Measurements from ENCODE around the gene LRRC3C. TPM values are rescaled to one million over a fixed set of nuclear protein-coding genes. Genes with fewer than 3 reads are reported as not detected.
A peak's percentile ranks its signal among the peaks of the same experiment; 100 is the strongest.

The LRRC3C gene
- total and polyA plus RNA-seq, 12 donors: not detected

- H3K27me3 ChIP-seq: peaks cover 0 to 5% (median 0%) of the 10 kb centered on the region in 7 donors
- H3K9me3 ChIP-seq: no peaks in the 10 kb centered on the region
- H3K27ac ChIP-seq: peak overlapping the region in 6 of 10 donors; percentile 93 to 97 (median 95)
- intact Hi-C loops (cut with DNase I): loop anchor here in 6 of 10 donors (2.0 to 5.0 kb wide), 5 partner anchors 23 to 359 kb away; partner anchors contain the start of genes LRRC3C (in 2 of the 6) and ORMDL3 (in 2 of the 6)
- H3K4me1 ChIP-seq: peaks cover 5 to 38% (median 23%) of the 10 kb centered on the region in 9 donors
- no peak for TF ChIP-seq CTCF (IDR thresholded peaks at IDR 0.05)
- ATAC-seq: no peak
- 22 to 24% methylated on average over 7 of the region's 7 CpGs for WGBS, 2 donors
- H3K36me3 ChIP-seq: peaks cover 0 to 38% (median 26%) of the 10 kb centered on the region in 9 donors
- DNase-seq: no peak
- H3K4me3 ChIP-seq: peak overlapping the region; percentile 85 to 100 (median 96)
Observed at GRCh38 chr17:39981766-39982375, 54.3 kb downstream of the LRRC3C start.

- DNase-seq: no peak
- Histone ChIP-seq H3K9me3 (no peaks in the 10 kb centered on the region), H3K27me3 (no peaks in the 10 kb centered on the region), H3K27ac (no peak overlapping the region), H3K4me3 (no peak overlapping the region), H3K4me1 (peaks cover 0 to 4% (median 2%) of the 10 kb centered on the region in 9 donors), H3K36me3 (peaks cover 20 to 99% (median 90%) of the 10 kb centered on the region in 9 donors)
- intact Hi-C loops (cut with DNase I): no loop called here
- no peak for TF ChIP-seq CTCF (IDR thresholded peaks at IDR 0.05)
- ATAC-seq: no peak
- 94 to 95% methylated on average over 11 of the region's 11 CpGs for WGBS, 2 donors
Observed at GRCh38 chr17:39988206-39988810, 60.8 kb downstream of the LRRC3C start.

GRCh38 chr17:39994448-39994847 is 66.9 kb downstream of the LRRC3C start:
- ATAC-seq: no peak
- 90 to 96% methylated on average over 11 of the region's 11 CpGs for WGBS, 2 donors
- no peak for TF ChIP-seq CTCF (IDR thresholded peaks at IDR 0.05)

More at GRCh38 chr17:39994448-39994847, 66.9 kb downstream of the LRRC3C start:
- Histone ChIP-seq H3K9me3 (no peaks in the 10 kb centered on the region), H3K4me3 (no peak overlapping the region), H3K4me1 (peaks cover 0 to 10% (median 0%) of the 10 kb centered on the region in 9 donors), H3K36me3 (peaks cover 21 to 94% (median 72%) of the 10 kb centered on the region in 9 donors), H3K27me3 (no peaks in the 10 kb centered on the region), H3K27ac (no peak overlapping the region)
- DNase-seq: no peak
- intact Hi-C loops (cut with DNase I): no loop called here

Other genes with a start within 250 kb of the LRRC3C start
- 10 to 100 TPM in 9 of 10 donors, 1 to 10 TPM in 1; 9.2 to 18.2 (median 13.8) TPM for gene PGAP3, start 239.7 kb upstream of the LRRC3C start, total RNA-seq
- gene PGAP3, start 239.7 kb upstream of the LRRC3C start, polyA plus RNA-seq: 10 to 100 TPM; 12.5 to 16.8 TPM
- 10 to 100 TPM; 53.9 to 89.1 (median 68.1) TPM for gene ERBB2, start 227.7 kb upstream of the LRRC3C start, total RNA-seq
- 10 to 100 TPM; 40.3 to 41.2 TPM for gene ERBB2, start 227.7 kb upstream of the LRRC3C start, polyA plus RNA-seq
- gene MIEN1, start 197.2 kb upstream of the LRRC3C start, total RNA-seq: 10 to 100 TPM; 27.7 to 68.4 (median 39.1) TPM
- gene MIEN1, start 197.2 kb upstream of the LRRC3C start, polyA plus RNA-seq: 100 to 1,000 TPM; 104 to 190 TPM
- gene GRB7, start 189.8 kb upstream of the LRRC3C start, total RNA-seq: 1 to 10 TPM in 5 of 10 donors, under 1 TPM in 5; 0.44 to 4.7 (median 1.0) TPM
- 1 to 10 TPM; 1.1 to 2.9 TPM for gene GRB7, start 189.8 kb upstream of the LRRC3C start, polyA plus RNA-seq
- 1 to 10 TPM in 1 of 10 donors, under 1 TPM in 9; 0.11 to 5.0 (median 0.31) TPM for gene IKZF3, start 63.4 kb upstream of the LRRC3C start, total RNA-seq
- under 1 TPM; 0.06 to 0.22 TPM for gene IKZF3, start 63.4 kb upstream of the LRRC3C start, polyA plus RNA-seq
- gene ZPBP2, start 59.5 kb upstream of the LRRC3C start, total RNA-seq: not detected
- gene ZPBP2, start 59.5 kb upstream of the LRRC3C start, polyA plus RNA-seq: not detected
- gene GSDMB, start 9.1 kb upstream of the LRRC3C start, total RNA-seq: 1 to 10 TPM in 9 of 10 donors, under 1 TPM in 1; 0.72 to 4.6 (median 2.5) TPM
- gene GSDMB, start 9.1 kb upstream of the LRRC3C start, polyA plus RNA-seq: 10 to 100 TPM in 1 of 2 donors, 1 to 10 TPM in 1; 2.1 to 11.9 TPM
- 10 to 100 TPM; 33.5 to 94.3 (median 66.8) TPM for gene ORMDL3, start 131 bp upstream of the LRRC3C start, total RNA-seq
- 10 to 100 TPM; 51.4 to 56.3 TPM for gene ORMDL3, start 131 bp upstream of the LRRC3C start, polyA plus RNA-seq
- 1 to 10 TPM in 1 of 10 donors, under 1 TPM in 4, not detected in 5; 0.15 to 1.3 (median 0.57) TPM for gene GSDMA, start 35.3 kb downstream of the LRRC3C start, total RNA-seq
- gene GSDMA, start 35.3 kb downstream of the LRRC3C start, polyA plus RNA-seq: under 1 TPM in 1 of 2 donors, not detected in 1; 0.06 TPM
- gene PSMD3, start 53.1 kb downstream of the LRRC3C start, total RNA-seq: 100 to 1,000 TPM in 1 of 10 donors, 10 to 100 TPM in 9; 76.5 to 113 (median 81.8) TPM
- 100 to 1,000 TPM in 1 of 2 donors, 10 to 100 TPM in 1; 46.7 to 109 TPM for gene PSMD3, start 53.1 kb downstream of the LRRC3C start, polyA plus RNA-seq
- 1 to 10 TPM in 2 of 10 donors, under 1 TPM in 1, not detected in 7; 0.81 to 4.2 (median 1.6) TPM for gene CSF3, start 87.7 kb downstream of the LRRC3C start, total RNA-seq
- under 1 TPM; 0.29 to 0.32 TPM for gene CSF3, start 87.7 kb downstream of the LRRC3C start, polyA plus RNA-seq
- gene MED24, start 126.7 kb downstream of the LRRC3C start, total RNA-seq: 10 to 100 TPM; 46.7 to 63.2 (median 58.4) TPM
- gene MED24, start 126.7 kb downstream of the LRRC3C start, polyA plus RNA-seq: 10 to 100 TPM; 47.2 to 75.6 TPM
- 100 to 1,000 TPM in 1 of 10 donors, 10 to 100 TPM in 9; 59.8 to 102 (median 69.7) TPM for gene THRA, start 135.2 kb downstream of the LRRC3C start, total RNA-seq
- gene THRA, start 135.2 kb downstream of the LRRC3C start, polyA plus RNA-seq: 10 to 100 TPM; 29.8 to 44.2 TPM
- gene NR1D1, start 172.9 kb downstream of the LRRC3C start, total RNA-seq: 10 to 100 TPM in 7 of 10 donors, 1 to 10 TPM in 3; 5.5 to 41.3 (median 29.9) TPM
- 10 to 100 TPM in 1 of 2 donors, 1 to 10 TPM in 1; 7.1 to 24.4 TPM for gene NR1D1, start 172.9 kb downstream of the LRRC3C start, polyA plus RNA-seq
- 10 to 100 TPM; 26.3 to 57.4 (median 37.7) TPM for gene MSL1, start 194.2 kb downstream of the LRRC3C start, total RNA-seq
- 10 to 100 TPM; 45.5 to 65.0 TPM for gene MSL1, start 194.2 kb downstream of the LRRC3C start, polyA plus RNA-seq
- gene CASC3, start 212.8 kb downstream of the LRRC3C start, total RNA-seq: 10 to 100 TPM; 39.9 to 56.8 (median 43.7) TPM
- gene CASC3, start 212.8 kb downstream of the LRRC3C start, polyA plus RNA-seq: 10 to 100 TPM; 21.3 to 41.0 TPM
- 1 to 10 TPM; 2.2 to 5.7 (median 3.2) TPM for gene RAPGEFL1, start 249.7 kb downstream of the LRRC3C start, total RNA-seq
- 10 to 100 TPM in 1 of 2 donors, 1 to 10 TPM in 1; 2.9 to 21.9 TPM for gene RAPGEFL1, start 249.7 kb downstream of the LRRC3C start, polyA plus RNA-seq